ELF-1 (cell line): ENCODE data around the gene FBN1.

Source experiments
- DNase-seq: peaks from one replicate; pipeline ENCODE4 v3.0.0-alpha.2; 2016; ENCODE audit warnings: low read depth, low spot score

FBN1 gene

DNA sequence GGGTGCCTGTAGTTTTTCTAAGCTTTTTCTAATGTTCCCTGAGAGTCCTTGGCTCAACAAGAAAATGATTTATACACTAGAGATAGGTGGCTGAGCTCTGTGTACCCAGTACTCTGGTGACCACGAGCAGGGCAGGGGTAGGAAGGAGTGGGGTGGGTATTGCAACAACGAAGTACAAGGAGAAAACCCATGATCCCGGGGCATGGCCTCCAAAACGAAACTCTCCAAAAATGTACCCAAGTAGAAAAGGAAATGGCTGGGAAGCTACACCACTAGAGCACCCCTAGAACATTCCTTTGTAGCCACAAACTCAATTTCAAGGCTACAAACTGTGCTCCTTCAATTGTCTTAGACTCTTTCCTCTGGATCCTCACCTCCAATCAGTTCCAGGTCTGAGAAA is 175.4 kb downstream of the FBN1 start:
- DNase-seq = no peak

DNA sequence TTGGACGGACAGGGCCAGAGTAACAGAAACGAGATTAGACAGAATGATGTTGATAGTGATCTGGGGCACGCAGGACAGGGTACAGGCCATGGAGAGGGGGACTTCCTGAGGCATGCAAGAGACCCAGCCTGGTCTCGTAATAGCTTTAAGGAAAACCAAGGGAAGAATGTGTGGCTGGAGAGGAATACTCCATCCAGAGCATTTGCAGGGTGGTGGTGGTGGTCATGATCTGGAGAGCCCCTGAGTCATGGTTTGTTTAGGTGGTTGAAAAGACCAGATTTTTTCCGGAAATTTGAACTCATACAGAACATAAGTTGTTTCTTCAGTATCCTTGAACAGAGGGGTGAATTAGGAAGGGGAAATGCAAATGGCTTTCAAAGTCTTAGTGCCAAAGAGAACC is 175.8 kb downstream of the FBN1 start:
- DNase-seq = no peak

DNA sequence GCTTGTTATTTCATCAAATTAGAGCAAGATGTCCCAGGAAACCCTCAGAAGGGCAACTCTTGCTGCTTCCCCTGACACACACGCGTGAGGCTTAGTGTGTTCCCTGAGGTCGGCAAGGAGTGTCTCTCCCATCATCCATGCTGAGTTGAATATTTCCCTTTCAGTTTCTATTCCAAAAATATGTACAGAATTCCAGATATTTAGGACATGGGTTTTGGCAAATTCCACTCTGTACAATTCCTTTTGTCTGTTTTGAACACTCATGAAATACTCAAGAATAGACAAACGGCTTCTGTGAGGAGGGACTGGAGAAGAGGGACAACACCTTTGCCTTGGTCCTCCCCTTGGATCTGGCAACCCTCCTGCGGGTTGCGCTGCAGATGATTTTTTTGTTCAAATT is 176.2 kb downstream of the FBN1 start:
- no peak for DNase-seq

DNA sequence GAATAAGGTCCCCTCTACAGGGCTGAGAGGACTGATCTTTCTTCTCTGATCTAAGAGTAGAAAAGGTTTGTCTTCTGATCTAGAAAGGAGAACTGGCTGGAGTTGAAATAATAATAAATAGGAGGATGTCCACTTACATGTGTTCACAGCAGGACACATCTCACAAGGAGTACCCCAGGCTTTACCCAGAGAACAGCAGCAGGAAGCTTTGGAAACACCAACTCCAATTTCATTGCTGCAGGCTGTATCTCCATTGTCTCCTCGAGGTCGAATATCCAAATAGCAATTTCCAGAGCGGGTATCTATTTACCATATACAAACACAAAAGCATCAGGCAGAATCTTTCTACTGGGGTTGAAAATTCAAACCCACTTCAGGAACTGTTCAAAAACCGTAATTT is 177.7 kb downstream of the FBN1 start:
- DNase-seq = no peak

DNA sequence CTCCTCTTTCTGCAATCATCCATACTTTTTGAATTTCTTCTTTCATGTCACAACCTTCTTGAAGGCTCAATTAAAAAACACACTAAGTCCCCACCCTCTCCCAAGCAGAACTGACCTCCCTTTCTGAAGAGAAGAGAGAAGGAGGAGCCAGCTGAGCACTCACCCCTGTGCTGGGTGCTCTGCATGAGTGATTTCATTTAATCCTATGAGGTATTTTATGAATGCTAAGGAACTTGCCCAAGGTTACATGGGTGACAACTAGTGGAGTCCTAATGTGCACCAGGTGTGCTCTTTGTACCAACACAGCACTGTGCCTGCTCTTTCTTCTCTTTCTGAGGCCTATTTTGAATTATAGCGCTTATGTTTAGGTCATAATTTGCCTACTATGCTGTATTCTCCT is 178.7 kb downstream of the FBN1 start:
- no peak for DNase-seq

DNA sequence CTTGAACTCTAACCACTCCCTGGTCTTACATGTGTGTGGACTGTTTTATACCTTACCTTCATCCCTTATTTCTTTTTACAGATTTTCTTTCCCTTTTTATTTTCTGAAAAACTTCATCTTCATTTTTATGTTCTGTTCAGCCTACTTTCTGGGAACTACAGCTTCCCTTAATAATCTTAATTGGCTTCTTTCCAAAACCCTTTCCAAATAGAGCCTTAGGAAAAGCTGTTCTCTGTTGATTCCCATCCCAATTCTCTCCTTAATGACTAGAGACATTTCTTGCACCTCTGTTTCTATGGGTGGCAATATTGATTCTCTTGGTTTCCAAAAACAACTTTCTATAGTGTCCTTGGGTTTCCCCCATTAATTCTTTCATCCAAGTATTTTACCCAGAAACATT is 179.4 kb downstream of the FBN1 start:
- no peak for DNase-seq

DNA sequence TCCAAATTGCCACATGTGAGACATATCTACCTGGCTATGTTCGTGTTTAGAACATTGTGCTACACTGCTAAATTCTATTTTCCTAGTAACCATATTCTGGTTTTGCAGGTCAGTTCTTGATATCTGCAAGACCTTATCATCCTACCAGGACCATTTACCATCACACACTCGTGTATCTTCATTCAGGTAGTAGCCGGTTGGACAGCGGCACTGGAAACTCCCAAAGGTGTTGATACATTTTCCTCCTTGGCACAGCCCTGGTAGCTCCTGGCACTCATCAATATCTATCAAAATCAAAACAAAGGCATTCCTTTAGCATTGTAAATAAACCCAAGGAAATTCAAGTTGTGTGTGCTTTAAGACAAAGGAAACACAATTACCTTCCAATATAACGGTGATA is 180.1 kb downstream of the FBN1 start:
- no peak for DNase-seq

DNA sequence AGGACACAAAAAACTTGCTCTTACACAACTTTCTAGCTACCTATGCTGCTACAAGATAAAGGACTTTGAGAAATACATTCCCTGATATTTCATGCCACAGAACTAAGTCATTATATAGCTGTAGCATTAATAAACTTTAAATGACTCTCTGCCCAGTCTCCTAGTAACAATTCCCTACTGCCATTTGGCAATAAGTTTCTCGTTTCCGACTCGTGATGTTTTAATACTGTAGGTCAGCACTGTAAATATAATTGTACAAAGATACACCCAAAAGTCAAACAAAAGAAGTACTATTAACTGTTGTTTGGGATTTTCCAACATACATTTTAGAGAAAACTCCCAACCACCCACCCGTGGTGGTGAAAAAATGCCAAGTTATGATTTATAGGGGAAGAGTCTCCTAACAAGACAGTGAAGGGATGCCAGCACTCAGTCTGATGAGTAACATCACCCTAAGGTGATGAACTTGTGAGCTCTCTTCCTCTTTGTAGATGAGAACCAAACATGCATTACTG is 182.1 kb downstream of the FBN1 start:
- no peak for DNase-seq

DNA sequence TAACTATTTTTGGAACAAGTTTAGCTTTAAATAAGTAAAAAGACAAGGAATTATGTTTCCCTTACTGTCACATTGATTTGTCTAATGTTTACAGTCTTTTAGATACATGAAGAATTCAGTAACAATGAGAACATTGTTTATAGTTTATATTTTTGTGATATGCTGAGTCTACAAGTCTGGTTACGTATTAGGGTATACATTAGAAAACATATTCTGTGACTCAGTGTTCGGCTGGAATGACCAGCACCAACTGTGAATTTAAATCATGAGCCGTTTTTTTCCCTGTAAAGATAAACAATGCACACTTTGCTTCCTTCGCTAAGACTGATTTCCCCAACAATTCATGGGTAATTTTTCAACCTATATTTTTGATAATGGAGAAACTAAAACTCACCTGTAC is 182.8 kb downstream of the FBN1 start:
- DNase-seq = no peak

DNA sequence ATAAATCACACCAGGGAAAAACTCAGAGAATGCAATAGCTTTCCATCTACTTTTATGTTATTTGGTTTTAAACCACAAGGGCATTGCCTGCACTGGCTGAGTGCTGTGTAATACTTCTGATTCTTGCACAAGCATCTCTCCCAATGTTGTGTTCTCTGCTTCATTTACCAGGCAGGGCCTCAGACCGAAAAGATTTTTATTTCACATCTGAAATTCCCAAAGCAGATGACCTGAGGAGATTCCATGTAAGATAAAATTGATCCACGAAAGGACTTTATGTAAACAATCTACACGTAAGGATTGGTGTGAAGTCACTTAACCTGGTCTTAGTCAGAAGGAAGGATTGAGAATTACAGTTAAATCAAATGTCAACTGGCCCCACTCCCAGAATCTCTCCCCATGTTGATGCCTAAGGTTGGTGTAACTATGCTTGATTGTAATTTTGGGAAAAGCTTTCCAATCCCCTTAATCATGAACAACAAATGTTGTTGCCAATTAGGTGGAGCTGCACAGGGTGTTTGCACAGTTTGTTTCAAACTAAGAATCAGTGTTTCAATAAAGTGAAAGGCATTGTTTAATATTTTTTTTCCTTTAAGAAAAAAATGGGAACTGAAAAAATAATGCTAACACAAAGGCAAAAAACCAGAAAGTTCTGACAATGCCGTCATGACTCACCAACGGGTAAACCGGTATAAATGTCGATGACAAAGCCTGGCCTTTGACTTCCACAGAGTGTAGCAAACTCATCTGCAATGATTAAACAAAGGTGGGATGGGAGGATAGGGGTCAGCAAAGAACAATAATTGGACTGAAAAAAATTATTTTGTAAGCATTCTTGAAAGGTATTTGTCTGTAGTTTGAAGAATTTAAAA is 185.7 kb downstream of the FBN1 start:
- no peak for DNase-seq

DNA sequence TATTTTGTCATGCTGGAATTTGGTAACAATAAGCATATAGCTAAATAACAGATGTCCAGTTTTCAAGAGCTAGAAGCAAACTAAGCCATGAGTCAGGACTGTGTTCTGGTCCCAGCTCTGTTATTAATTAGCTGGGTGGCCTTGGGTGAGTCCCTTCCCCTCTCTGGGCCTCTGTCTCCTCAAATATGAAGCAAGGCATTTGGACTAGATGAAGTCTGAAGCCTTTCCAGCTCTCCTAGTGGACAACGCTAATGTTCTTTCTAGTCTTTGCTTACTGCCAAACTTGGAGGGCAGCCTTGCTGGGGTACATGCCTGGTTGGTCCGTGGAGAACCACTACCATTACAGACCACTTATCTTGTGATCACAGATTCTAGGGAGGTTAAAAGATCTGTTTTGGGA is 186.6 kb downstream of the FBN1 start:
- no peak for DNase-seq

DNA sequence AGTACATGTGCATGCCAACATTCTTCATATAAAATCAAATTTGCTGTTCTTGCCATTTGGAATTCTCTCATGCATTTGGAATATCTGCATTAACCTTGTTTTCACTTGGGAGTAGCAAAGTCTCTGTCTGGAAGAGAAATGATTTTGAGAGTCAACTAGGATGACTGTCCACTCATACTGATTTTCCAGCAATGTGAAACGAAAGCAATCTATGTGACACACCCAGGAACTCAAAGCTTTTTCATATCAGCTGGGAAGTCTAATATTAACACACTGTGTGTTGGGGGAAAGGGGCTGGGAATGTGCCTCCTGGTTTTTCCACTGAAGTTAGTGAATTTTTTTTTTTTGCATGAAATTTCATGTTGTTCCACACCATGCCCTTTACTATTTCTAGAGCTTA is 189.4 kb downstream of the FBN1 start:
- no peak for DNase-seq

DNA sequence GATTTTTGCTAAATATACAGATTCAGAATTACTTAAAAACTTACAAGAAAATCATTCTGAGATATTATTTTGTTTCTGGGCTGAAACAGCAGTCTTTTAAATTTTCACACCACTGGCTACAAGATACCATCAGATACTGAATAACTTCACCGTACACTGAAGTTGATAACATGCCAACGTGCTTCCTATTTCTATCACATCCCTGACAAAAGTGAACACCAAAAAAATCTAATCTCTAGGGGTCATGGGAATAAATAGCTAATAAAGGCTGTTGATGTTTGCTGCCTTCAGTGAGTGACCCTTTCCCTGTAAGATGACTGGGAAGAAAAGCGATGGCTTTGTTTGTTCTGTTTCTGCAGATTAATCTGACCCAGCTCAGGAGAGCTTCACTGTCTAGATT is 193.8 kb downstream of the FBN1 start:
- DNase-seq = no peak

DNA sequence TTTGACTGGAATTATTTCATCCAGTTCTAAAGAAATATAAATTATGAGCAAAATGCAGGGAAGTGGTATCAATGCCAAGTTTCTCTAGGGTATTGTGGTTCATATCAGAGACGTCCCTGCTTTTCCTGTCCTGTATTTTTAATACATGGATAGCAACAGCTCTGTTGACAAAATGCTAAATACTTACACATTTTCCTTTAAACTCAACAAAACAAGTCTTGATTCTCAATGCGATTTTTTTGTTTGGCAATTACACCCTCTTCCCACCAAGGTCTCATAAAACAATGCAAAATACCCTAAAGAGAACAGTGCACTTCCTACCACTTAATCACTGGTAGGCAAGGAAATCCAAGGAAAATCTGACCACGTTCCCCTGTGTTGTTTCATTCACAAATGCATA is 194.3 kb downstream of the FBN1 start:
- no peak for DNase-seq

DNA sequence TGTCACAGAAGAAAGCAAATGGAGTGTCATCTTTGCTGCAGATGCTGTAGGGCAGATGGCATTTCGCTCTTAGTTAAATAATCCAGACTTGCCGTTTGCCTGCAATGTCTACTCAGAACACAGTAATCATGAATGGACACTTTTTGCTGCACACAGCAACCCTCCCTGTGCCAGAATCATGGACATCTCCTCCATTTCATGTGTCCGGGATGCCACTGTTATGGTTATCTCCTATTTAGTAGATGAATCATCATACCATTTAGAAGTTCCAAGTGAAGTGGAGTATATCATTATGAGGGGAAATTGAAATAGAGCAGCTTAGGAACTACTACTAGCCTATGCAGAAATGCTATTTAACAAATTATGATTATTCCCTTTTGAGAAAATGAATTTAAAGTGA is 195.8 kb downstream of the FBN1 start:
- no peak for DNase-seq

DNA sequence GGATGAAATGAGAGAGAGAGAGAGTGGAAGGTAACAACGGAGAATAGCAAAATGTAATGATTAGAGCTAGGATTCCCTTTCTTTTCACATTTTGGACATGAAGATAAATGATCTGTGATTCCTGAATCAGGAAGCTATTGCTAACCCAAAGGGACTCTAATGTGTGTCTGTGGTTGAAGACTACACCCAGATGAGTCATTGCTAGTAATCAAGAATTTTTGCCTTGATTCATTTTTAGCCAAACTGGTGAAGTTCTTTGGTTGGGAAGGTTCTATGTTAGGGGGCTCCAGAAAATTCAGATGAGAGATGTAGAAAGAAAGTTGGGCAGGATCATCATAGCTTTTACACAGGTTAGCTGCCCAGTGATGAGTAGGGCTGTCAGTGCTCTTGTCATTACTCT is 197.9 kb downstream of the FBN1 start:
- no peak for DNase-seq

DNA sequence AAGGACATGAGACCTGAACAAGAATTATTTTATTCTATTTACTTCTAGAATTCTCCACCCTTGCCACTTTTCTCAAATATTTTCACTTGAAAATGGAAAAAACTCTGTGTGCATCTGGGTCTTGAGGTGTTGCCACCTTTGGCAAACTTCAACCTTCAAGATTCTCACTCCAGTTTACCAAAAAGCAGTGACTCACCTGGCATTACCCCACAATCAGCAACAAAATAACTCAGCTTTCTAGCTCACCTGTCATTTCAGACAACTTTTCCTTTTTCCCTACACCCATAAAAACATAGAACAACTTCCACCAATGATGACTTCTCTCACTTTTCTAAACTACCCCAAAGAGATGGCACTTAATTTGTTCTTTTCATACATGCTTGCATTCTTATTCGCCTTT is 198.5 kb downstream of the FBN1 start:
- DNase-seq = no peak

DNA sequence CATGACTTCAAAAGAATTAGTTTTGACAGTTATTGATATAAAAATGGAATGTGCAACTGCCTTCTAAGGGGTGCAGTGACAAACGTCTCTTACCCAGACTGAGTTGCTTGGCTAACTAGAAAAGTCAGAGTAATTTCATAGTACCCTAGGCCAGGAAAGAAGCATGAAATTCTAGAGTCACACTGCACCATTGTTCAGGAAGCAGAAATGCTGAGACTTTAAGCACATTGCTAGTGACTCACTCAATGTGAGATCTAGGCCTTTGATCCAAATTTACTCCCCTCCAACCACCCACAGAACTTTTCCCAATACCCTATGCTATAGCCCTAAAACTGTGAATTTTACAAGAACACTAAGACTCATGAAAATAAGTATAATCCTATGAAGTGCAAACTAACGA is 203.5 kb downstream of the FBN1 start:
- DNase-seq = no peak

DNA sequence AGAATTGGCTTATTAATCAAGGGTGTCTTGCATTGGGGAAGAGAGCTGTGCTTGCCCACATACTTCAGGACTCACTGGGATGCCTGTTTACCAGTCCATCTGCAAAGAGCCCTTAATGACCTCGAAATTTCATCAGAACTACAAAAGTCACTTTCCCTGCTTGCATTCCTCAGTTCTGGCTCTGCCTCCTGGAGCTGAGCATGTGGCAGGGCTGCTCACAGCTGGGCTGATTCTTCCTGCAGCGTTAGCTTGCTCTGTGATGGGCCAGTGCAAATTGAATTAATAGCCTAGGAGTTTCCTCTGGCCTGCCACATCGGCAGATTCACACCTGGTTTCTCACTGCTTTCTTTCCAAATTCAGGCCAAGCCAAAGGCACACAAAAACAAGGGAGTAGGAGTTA is 205.4 kb downstream of the FBN1 start:
- DNase-seq = peak; percentile 73

DNA sequence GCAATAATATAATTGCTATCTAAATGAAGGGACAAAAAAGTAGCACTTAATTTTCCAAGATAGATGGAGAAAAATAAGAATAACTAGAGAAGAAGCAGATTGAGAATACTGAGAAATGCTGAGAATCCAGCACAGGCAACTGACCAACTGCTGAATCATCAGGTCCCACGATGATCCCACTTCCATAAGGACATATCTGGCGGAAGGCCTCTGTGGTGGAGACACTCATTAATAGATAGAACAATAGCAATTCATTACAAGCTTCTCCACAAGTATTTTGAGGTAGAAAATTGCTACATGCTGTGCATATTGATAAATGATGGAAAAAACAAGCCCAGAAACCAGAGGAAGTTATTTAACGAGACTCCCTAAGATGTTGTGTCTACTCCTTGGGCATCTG is 208.3 kb downstream of the FBN1 start:
- no peak for DNase-seq

DNA sequence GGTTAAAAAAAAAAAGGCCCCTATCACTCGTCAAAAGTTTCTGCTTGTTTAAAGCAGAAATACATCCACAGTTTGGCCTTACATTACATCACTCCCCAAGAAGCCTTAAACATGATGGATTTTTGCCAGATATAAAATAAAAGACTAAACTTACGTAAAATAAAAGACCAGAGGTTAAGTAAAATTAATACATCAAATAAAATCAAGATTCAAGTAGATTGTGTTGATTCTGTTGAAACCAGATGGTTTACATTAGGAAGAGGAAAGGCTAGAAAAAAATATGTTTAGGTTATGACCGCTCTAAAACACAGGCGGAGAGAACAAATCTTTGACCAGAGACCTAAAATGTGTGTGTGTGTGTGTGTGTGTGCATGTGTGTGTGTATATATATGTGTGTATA is 210.2 kb downstream of the FBN1 start:
- no peak for DNase-seq

DNA sequence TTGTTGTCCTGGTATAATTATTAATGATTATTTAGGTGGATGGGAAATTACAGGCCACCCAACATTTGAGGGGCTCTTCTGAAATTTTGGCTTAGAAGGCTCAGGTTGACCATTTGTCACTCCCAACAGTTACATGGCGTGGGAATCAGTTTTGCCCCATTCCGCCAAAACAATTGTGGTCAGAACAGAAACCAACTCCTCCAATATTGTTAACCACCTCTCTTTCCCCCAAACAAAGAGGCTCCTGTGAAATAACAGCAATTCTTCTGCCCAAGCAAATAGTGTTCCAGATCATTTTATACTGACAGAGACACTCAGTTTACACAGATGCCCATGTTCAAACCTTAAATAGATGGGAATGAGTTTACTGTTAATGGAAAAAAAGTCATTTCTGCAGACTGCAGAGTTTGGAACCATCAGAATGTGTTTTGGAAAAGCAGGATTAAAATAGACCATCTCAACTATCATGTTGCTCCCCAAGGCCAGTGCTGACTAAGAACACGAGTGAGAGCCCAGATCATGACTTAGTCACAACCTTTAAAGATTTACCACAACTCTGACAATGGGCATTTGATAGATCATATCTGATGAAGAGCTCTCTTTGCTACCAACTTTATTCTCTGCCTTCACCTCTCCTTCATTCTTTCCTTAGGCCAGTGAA is 212.2 kb downstream of the FBN1 start:
- no peak for DNase-seq

DNA sequence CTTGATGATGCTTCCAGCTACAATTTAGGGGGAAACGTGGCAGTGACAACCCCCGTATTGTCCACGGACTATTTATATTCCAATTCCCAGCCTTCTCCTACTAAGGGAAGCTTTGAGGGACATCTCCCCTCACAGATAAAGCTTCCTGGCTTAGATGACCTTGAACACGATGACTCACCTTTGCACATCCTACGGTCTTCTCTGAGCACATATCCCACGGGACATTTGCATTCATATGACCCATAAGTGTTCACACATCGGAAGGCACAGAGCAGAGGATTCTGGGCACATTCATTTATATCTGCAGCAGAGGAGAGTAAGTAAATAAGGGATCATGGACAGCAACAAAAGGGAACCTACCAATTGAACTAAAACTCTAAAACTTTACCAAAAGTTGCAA is 212.8 kb downstream of the FBN1 start:
- DNase-seq = no peak
